Natural killer cell (primary cell): ENCODE data around the gene MAP4K3. TPM values are rescaled to one million over a fixed set of nuclear protein-coding genes. Genes with fewer than 3 reads are reported as not detected.
A peak's percentile ranks its signal among the peaks of the same experiment; 100 is the strongest.

ENCODE experiments used
- ATAC-seq, 3 donors: fragments of 150-1000 bp in 2 of 3; fragments of 200-7000 bp in 1 of 3; cut with Tn5 transposase; 1 replicate in 1 of 3; 2 replicates in 2 of 3; pipeline ENCODE4 v1.10.0; 2021; ENCODE audit warnings: mild to moderate bottlenecking in 2 of 3, moderate library complexity in 2 of 3
- DNase-seq, 2 donors: peaks; one replicate each; pipeline versions ENCODE4 v3.0.0 to v3.0.0-alpha.2; 2013 to 2021; ENCODE audit warnings: mixed read lengths in 1 of 2
- H3K27ac ChIP-seq: one replicate; pipeline ENCODE4 v1.5.1; 2013; ENCODE audit warnings: mild to moderate bottlenecking, low read length
- H3K27me3 ChIP-seq: one replicate; pipeline ENCODE4 v1.6.1; 2013; ENCODE audit warnings: low read length; ENCODE audit not compliant: control insufficient read depth, insufficient read depth
- H3K36me3 ChIP-seq: one replicate; pipeline ENCODE4 v1.6.1; 2013; ENCODE audit warnings: low read length; ENCODE audit not compliant: control insufficient read depth, insufficient read depth
- H3K4me1 ChIP-seq: one replicate; pipeline ENCODE4 v1.6.1; 2013; ENCODE audit warnings: low read length; ENCODE audit not compliant: control insufficient read depth, insufficient read depth
- H3K4me3 ChIP-seq: one replicate; pipeline ENCODE4 v1.5.1; 2013; ENCODE audit warnings: low read length
- H3K9me3 ChIP-seq: one replicate; pipeline ENCODE4 v1.6.1; 2013; ENCODE audit warnings: low read length; ENCODE audit not compliant: control insufficient read depth, insufficient read depth
- H3K27ac Mint-ChIP-seq, 2 donors: one replicate each; pipeline ENCODE4 v1.8.0; 2022; ENCODE audit warnings: mild to moderate bottlenecking in 2 of 2, mixed read lengths in 2 of 2, moderate library complexity in 1 of 2
- H3K27me3 Mint-ChIP-seq, 2 donors: one replicate each; pipeline ENCODE4 v1.8.0; 2022; ENCODE audit warnings: low read depth in 2 of 2, mixed read lengths in 2 of 2
- H3K36me3 Mint-ChIP-seq: one replicate; pipeline ENCODE4 v1.8.0; 2022; ENCODE audit warnings: mixed read lengths
- H3K4me1 Mint-ChIP-seq, 2 donors: one replicate each; pipeline ENCODE4 v1.8.0; 2022; ENCODE audit warnings: mixed read lengths in 2 of 2
- H3K4me3 Mint-ChIP-seq: one replicate; pipeline ENCODE4 v1.8.0; 2022; ENCODE audit warnings: mild to moderate bottlenecking, moderate library complexity, mixed read lengths
- H3K9me3 Mint-ChIP-seq, 2 donors: one replicate each; pipeline ENCODE4 v1.8.0; 2022; ENCODE audit warnings: mixed read lengths in 2 of 2
- WGBS: methylation state at CpG from one replicate; pipeline ENCODE4 v1.1.7; 2013; ENCODE audit warnings: missing lambda C conversion rate; ENCODE audit not compliant: insufficient coverage; 5-methylcytosine and 5-hydroxymethylcytosine counted together
- intact Hi-C: fragments of 100-400 bp; cut with micrococcal nuclease; formaldehyde crosslinking; loops from one replicate; pipeline ENCODE4 v1.14.2; 2022
- total RNA-seq, 4 donors: library from RNA; stranded (reverse); fragments of 120-200 nt in 1 of 4; gene quantifications; one replicate each; pipeline versions ENCODE4 v1.2.3 to v1.2.4, GENCODE V29; 2013 to 2022
- TF ChIP-seq, protein P1 (sequence below): fragments of 200-600 bp; IDR thresholded peaks from one replicate; pipeline ENCODE4 v1.8.0; 2022; ENCODE audit warnings: antibody characterized with exemption

Gene MAP4K3
- total RNA-seq, 3 donors from 2014 or later (not counting 1 experiment from before 2014, with no cell fraction given): 17.3 to 25.9 (median 20.3) TPM

DNA sequence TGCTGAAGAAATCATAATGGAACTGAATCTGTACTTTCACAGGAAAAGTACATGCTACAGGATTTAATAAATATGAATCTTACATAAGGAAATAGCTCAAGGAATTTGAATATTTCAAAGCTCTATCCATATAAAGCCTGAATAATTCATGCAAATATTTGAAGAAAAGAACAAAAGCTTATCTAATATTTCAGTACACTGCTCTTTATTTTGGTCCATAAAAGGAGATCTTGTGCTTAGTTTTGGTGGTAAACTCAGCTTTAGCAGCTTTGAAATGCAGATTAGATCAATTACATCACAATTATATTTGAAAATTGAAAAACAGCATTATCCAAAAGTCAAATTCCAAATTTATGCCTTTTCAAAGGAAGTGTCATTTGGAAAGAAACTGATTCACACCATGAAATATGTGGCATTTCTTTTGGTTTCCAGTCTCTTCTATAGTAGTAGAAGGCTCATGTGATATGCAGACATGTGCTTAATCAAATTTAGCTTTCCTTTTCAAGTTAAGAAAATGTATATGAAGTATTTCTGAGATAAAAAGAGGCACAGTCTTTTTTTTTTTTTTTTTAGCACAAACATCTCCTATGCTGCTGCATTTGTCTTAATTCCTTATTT lies 42.1 kb upstream of the MAP4K3 start:
- H3K36me3 ChIP-seq: no peaks in the 10 kb centered on the region
- ATAC-seq: no peak
- no peak overlapping the region for H3K27ac Mint-ChIP-seq
- H3K4me3 Mint-ChIP-seq: no peak overlapping the region
- H3K9me3 ChIP-seq: no peaks in the 10 kb centered on the region
- intact Hi-C loops: no loop called here
- TF ChIP-seq, protein P1, sequence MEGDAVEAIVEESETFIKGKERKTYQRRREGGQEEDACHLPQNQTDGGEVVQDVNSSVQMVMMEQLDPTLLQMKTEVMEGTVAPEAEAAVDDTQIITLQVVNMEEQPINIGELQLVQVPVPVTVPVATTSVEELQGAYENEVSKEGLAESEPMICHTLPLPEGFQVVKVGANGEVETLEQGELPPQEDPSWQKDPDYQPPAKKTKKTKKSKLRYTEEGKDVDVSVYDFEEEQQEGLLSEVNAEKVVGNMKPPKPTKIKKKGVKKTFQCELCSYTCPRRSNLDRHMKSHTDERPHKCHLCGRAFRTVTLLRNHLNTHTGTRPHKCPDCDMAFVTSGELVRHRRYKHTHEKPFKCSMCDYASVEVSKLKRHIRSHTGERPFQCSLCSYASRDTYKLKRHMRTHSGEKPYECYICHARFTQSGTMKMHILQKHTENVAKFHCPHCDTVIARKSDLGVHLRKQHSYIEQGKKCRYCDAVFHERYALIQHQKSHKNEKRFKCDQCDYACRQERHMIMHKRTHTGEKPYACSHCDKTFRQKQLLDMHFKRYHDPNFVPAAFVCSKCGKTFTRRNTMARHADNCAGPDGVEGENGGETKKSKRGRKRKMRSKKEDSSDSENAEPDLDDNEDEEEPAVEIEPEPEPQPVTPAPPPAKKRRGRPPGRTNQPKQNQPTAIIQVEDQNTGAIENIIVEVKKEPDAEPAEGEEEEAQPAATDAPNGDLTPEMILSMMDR: no peak
- no peaks in the 10 kb centered on the region for H3K4me1 Mint-ChIP-seq
- peaks cover 9% of the 10 kb centered on the region for H3K36me3 Mint-ChIP-seq
- no peak for DNase-seq
- H3K9me3 Mint-ChIP-seq: no peaks in the 10 kb centered on the region
- peaks cover 2% of the 10 kb centered on the region for H3K4me1 ChIP-seq
- no peak overlapping the region for H3K4me3 ChIP-seq
- no peaks in the 10 kb centered on the region for H3K27me3 ChIP-seq
- H3K27ac ChIP-seq: no peak overlapping the region
- H3K27me3 Mint-ChIP-seq: no peaks in the 10 kb centered on the region

DNA sequence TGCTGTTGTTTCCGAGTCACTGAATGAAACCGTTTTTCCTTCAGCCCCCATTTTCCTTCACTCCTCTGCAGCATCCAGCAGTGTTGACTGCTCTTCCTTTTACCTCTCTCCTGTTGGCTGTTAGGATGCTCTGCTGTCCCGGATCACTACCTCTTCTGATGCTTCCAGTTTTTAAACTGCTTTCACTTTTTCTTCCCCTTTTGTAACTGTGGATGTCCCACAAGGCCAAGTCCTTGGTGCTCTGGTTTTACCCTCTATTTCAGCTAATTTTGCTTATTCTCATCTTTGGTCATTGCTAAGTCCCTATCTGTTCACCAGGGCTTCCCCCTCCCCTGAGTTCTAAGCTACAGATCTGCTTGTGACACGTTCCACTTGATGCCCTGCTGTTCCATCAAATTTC lies 39.4 kb upstream of the MAP4K3 start:
- H3K27me3 Mint-ChIP-seq: no peaks in the 10 kb centered on the region
- H3K4me3 Mint-ChIP-seq: no peak overlapping the region
- H3K4me1 Mint-ChIP-seq: no peaks in the 10 kb centered on the region
- H3K27ac ChIP-seq: peak overlapping the region; percentile 27
- H3K9me3 Mint-ChIP-seq: no peaks in the 10 kb centered on the region
- DNase-seq (no peak), ATAC-seq (no peak)
- peaks cover 9% of the 10 kb centered on the region for H3K36me3 Mint-ChIP-seq
- H3K9me3 ChIP-seq: no peaks in the 10 kb centered on the region
- H3K4me1 ChIP-seq: peaks cover 2% of the 10 kb centered on the region
- intact Hi-C loops: no loop called here
- TF ChIP-seq, protein P1: no peak
- H3K4me3 ChIP-seq: no peak overlapping the region
- H3K27me3 ChIP-seq: no peaks in the 10 kb centered on the region
- H3K27ac Mint-ChIP-seq: no peak overlapping the region
- 60% methylated on average over 4 of the region's 4 CpGs for WGBS
- H3K36me3 ChIP-seq: no peaks in the 10 kb centered on the region

DNA sequence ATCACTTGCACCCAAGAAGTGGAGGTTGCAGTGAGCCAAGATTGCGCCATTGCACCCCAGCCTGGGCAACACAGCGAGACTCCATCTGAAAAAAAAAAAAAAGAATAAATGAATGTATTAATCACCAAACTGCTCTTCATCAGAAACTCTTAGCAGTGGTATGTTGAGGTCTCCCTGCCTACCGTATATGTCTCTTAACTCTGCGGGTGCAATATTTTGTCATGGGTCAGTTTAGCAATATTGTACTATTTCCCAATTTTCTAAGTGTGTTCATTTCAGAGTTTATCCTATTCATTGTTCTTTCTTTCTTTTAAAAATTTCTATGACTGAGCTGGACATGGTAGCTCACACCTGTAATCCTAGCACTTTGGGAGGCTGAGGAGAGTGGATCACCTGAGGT lies 37.9 kb upstream of the MAP4K3 start:
- no peak for DNase-seq
- no peak for ATAC-seq
- WGBS: 100% methylated on average over 3 of the region's 4 CpGs
- Mint-ChIP-seq H3K4me3 (no peak overlapping the region), H3K4me1 (no peaks in the 10 kb centered on the region), H3K36me3 (peaks cover 9% of the 10 kb centered on the region), H3K9me3 (no peaks in the 10 kb centered on the region), H3K27ac (no peak overlapping the region), H3K27me3 (no peaks in the 10 kb centered on the region)
- no peaks in the 10 kb centered on the region for H3K9me3 ChIP-seq
- no peak overlapping the region for H3K4me3 ChIP-seq
- no peak overlapping the region for H3K27ac ChIP-seq
- H3K27me3 ChIP-seq: no peaks in the 10 kb centered on the region
- intact Hi-C loops: no loop called here
- H3K36me3 ChIP-seq: no peaks in the 10 kb centered on the region
- TF ChIP-seq, protein P1: no peak
- peaks cover 2% of the 10 kb centered on the region for H3K4me1 ChIP-seq

DNA sequence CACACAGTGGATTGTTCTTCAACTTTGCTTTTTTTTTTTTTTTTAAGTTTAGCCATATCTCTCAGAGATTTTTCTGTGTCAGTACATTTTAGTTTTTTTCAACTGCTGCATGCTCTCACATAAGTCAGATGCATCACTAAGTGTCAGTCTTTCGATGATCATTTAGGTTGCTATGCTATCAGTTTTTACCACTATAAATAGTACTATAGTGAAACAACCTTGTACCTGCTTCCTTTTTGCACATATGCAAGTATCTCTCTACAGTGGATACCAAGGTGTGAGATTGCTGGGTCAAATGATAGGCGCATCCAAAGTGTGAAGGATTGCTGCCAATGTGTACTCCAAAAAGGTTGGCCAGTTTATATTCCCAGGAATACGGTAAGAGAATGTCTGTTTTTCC lies 33.5 kb upstream of the MAP4K3 start:
- H3K4me1 ChIP-seq: no peaks in the 10 kb centered on the region
- no peak overlapping the region for H3K27ac Mint-ChIP-seq
- no peaks in the 10 kb centered on the region for H3K27me3 Mint-ChIP-seq
- intact Hi-C loops: no loop called here
- H3K9me3 ChIP-seq: no peaks in the 10 kb centered on the region
- WGBS: 100% methylated on average over 2 of the region's 3 CpGs
- TF ChIP-seq, protein P1: no peak
- no peak overlapping the region for H3K4me3 ChIP-seq
- no peaks in the 10 kb centered on the region for H3K36me3 Mint-ChIP-seq
- H3K9me3 Mint-ChIP-seq: no peaks in the 10 kb centered on the region
- no peak overlapping the region for H3K27ac ChIP-seq
- no peak overlapping the region for H3K4me3 Mint-ChIP-seq
- H3K4me1 Mint-ChIP-seq: no peaks in the 10 kb centered on the region
- no peaks in the 10 kb centered on the region for H3K36me3 ChIP-seq
- DNase-seq (no peak), ATAC-seq (no peak)
- no peaks in the 10 kb centered on the region for H3K27me3 ChIP-seq
